ENCODE data around the gene FXYD4.

Gene FXYD4

DNA sequence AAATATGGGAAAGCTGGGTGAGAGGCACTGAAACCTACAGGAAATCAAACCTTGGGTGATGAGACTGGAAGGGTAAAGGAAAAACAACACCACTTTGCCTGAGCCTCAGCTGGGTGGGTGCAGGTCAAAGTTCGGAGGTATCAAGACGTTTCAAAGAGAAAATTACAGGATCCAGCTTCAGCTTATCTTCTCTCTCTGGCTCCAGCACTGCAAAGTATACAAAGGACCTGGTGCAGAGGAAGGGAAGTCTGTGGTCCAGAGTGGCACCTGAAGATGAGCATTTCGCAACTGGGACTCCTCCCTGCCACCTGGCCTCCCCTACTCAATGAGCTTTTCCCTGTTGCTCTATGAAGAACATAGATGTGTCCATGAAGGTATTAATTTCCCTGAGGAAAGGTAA lies 6.4 kb upstream of the FXYD4 start:
- in situ Hi-C loops (cut with HindIII; ENCODE audit: low pct_ligation_motif_present, low pct_unique_long_range_greater_than_20kb, low sequenced_read_pairs) = no loop called here
- DNase-seq = no peak

DNA sequence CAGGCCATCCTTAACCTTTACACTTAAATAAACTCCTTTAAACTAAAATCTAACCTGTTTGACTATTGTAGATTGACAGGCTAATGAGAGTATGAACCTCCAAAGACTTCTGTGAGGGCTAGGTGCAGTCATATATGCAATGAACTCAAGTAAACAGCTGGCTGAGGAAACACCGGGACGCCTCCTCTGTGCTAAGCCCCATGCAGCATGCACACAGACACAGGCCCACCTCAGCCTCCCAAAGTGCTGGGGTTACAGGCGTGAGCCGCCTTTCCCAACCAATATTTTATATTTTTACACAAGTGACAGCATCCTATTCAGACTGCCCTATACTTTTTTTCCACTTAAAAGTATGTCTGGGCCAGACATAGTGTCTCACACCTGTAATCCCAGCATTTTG lies 1.5 kb upstream of the FXYD4 start:
- no peak for DNase-seq
- in situ Hi-C loops (cut with HindIII; ENCODE audit: low pct_ligation_motif_present, low pct_unique_long_range_greater_than_20kb, low sequenced_read_pairs) = no loop called here

DNA sequence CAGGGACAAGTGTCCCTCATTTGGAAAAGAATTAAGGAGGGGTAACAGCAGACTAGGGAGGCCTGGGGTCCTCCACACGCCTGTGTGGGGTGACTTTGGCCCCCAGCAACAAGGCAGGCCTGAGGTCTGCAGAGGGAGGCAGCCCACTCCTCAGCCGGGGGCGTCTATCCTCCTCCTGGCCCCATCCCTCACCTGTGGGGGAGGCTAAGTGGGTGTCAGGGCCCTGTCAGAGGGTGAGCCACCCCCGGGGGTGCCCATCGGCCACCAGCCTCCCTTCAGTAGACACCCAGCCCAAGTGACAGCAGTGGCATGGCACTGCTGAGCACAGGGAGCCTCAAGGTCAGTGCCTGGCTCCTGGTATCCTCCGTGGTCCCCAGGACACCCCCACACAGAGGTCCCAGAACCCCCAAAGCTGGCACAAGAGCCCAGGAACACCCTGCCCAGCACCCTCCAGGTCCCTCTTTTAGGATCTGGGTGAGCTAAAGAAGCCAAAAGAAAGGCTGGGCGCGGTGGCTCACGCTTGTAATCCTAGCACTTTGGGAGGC lies 693 bp upstream of the FXYD4 start:
- DNase-seq = no peak
- in situ Hi-C loops (cut with HindIII; ENCODE audit: low pct_ligation_motif_present, low pct_unique_long_range_greater_than_20kb, low sequenced_read_pairs) = no loop called here

DNA sequence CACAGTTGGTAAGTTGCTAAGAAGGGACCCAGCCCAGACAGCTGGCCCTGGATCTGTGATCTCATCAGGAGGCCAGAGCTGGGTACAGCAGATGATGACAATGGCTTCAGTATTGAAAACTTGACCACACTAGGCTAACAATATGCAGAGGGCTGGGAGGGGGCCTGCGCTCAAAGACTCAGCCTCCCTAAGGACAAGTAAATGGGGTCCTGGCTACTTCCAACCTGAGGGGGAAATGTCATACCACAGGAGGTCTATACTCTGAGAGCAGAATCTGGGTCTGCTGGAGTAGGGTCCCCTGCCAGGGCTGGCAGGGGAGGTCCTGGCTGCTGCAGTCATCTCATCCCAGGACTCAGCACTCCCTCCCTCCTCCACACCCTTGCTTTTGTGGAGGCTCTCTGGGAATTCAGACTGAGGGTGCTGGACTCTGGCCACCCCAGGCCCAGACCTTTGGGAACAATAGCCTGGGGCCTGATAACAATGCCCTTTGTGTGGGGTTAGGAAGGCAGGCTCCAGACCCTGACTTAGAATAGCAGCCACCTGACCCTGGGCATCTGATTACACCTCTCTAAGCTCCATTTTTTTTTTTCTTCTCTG lies 1.4 kb downstream of the FXYD4 start:
- no peak for DNase-seq
- in situ Hi-C loops (cut with HindIII; ENCODE audit: low pct_ligation_motif_present, low pct_unique_long_range_greater_than_20kb, low sequenced_read_pairs) = no loop called here

DNA sequence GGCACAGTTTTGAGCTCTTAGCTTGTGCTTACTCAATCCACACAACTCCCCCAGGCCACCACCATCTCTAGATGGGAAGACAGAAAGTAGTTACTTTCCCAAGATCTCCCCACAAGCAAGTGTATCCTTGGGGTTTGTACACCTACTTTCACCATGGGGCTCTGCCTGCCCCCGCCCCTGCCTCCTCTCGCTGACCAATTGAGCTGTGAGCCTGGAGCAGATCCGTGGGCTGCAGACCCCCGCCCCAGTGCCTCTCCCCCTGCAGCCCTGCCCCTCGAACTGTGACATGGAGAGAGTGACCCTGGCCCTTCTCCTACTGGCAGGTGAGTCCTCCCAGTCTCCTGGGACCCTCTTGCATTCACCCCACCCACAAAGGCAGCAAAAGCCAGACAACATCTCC lies 2.0 kb downstream of the FXYD4 start:
- no peak for DNase-seq
- in situ Hi-C loops (cut with HindIII; ENCODE audit: low pct_ligation_motif_present, low pct_unique_long_range_greater_than_20kb, low sequenced_read_pairs) = no loop called here

DNA sequence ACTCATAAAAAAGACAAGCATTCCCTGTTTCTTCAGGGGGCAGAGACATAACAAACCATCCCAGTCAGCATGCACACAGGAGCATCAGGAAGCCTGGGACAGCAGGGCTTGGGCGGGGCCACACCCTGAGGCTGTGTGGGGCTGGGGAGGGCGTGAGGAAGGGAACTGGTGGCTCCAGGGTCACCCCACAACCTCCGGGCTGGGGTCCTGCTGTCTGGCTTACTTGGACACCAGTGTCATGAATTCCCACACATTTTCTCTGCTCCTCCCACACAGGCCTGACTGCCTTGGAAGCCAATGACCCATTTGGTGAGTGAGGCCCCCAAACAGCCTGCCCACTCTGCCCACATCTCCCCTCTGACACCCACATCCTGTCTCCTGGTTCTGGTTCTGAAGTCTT lies 2.8 kb downstream of the FXYD4 start:
- in situ Hi-C loops (cut with HindIII; ENCODE audit: low pct_ligation_motif_present, low pct_unique_long_range_greater_than_20kb, low sequenced_read_pairs) = no loop called here
- DNase-seq = no peak

DNA sequence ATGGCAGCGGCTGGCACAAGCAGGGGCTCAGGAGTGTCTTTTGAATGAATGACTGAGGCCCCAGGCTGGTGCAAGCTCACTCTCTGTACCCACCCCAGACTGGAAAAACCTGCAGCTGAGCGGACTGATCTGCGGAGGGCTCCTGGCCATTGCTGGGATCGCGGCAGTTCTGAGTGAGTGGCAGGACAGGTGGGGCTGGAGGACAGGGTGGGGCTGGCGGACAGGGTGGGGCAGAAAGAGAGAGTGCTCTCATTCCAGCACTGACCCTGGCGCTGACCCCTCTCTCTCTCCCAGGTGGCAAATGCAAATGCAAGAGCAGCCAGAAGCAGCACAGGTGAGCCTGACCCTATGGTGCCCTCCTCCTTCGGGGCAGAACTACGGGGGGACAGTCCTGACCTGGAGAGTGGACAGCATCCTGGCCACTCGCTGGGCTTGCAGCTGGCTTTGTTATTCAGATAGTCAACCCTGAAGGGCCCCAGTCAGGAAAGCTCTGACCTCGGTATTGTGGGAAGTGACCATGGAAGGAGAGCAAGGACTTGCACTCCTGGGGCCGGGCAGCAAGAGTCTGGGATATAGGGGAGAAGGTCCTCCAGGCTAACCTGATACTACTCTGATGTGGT lies 4.1 kb downstream of the FXYD4 start:
- no peak for DNase-seq
- in situ Hi-C loops (cut with HindIII; ENCODE audit: low pct_ligation_motif_present, low pct_unique_long_range_greater_than_20kb, low sequenced_read_pairs) = no loop called here

DNA sequence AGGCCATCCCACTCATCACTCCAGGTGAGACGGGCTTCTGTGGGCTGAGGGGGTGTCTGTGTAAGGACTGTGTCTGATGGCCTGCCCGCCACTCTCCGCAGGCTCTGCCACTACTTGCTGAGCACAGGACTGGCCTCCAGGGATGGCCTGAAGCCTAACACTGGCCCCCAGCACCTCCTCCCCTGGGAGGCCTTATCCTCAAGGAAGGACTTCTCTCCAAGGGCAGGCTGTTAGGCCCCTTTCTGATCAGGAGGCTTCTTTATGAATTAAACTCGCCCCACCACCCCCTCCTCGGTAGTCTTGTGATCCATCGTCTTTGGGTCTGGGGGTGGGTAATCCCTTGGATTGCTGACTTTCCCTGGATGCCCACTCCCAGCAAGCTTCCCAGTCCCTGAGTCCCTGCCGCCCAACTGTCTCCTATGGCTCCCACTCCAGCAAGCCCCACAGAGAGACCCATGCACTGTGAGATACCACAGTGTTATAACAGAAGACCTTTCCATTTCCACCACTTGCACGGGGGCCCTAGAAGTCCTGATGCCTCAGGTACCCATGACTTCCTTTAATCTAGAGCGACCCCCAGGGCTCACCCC lies 4.7 kb downstream of the FXYD4 start:
- in situ Hi-C loops (cut with HindIII; ENCODE audit: low pct_ligation_motif_present, low pct_unique_long_range_greater_than_20kb, low sequenced_read_pairs) = no loop called here
- DNase-seq = no peak

DNA sequence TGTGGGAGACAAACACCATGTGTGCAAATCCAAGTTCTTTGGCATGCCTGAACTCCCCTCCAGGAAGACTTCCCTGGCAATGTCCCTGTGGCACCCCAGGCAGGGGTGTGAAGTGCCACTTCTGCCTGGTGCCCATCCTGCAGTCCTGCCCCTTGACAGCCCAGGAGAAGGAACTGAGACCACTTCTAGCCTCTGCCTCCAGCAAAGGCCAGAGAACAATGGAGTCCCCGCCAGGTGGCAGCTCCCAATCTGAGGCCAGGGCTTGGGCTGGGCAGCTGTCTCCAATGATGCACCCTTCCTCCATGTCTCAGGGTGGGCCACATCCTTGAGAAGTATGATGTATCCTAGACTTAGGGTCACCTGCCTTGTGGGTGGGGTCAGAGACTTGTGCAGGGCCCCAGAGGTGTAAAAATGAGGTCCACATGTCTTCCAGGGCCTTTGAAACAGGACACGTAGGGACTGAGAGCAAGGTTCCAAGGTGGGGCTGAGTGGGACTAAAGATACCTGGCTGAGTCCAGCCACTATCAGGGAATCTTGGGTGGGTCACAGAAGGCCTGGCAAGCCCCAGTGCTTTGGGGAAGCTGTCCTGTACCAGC lies 5.5 kb downstream of the FXYD4 start:
- in situ Hi-C loops (cut with HindIII; ENCODE audit: low pct_ligation_motif_present, low pct_unique_long_range_greater_than_20kb, low sequenced_read_pairs) = no loop called here
- no peak for DNase-seq

DNA sequence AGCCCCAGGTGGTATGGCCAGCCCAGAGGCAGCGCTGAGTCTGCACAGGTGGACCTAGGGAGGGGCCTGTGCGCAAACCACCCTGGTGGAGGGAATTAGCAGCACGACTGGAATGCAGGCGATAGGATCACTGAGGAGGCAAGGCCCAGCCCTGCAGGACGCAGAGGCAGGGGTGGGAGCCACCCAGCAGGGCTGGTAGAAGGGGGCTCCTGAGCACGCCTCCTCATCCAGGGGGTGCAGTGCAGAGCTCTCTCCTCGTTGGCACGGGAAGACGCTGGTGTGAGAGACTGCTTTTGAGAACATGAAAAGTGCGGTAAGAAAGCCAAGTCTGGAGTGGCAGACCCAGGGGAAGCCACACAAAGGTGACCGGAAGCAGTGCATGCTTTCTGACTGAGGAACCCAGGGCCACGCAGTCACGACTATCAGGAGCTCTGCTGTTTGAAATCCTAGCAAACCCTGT lies 6.0 kb downstream of the FXYD4 start:
- in situ Hi-C loops (cut with HindIII; ENCODE audit: low pct_ligation_motif_present, low pct_unique_long_range_greater_than_20kb, low sequenced_read_pairs) = no loop called here
- no peak for DNase-seq

DNA sequence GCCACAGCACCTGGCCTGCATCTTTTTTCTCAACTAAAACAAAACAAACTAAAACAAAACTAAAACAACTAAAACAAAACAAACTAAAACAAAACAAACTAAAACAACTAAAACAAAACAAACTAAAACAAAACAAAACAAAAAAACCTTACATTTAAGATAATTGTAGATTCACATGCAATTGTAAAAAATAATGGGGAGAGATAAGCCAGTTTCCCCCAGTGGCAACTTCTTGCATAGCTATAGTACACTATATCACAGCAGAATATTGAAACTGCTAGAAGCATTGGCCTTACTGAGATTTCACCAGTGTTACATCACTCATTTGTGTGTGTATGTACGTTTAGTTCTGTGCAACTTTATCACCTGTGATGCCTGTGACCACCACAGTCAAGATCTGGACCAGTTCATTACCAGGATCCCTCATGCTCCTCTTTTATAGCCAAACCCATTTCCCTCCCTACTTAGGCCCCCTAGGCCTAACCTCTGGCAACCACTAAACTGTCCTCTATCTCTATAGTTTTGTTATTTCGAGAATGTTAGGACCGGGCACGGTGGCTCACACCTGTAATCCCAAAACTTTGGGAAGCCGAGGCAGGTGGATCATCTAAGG lies 9.3 kb downstream of the FXYD4 start:
- in situ Hi-C loops (cut with HindIII; ENCODE audit: low pct_ligation_motif_present, low pct_unique_long_range_greater_than_20kb, low sequenced_read_pairs) = no loop called here

DNA sequence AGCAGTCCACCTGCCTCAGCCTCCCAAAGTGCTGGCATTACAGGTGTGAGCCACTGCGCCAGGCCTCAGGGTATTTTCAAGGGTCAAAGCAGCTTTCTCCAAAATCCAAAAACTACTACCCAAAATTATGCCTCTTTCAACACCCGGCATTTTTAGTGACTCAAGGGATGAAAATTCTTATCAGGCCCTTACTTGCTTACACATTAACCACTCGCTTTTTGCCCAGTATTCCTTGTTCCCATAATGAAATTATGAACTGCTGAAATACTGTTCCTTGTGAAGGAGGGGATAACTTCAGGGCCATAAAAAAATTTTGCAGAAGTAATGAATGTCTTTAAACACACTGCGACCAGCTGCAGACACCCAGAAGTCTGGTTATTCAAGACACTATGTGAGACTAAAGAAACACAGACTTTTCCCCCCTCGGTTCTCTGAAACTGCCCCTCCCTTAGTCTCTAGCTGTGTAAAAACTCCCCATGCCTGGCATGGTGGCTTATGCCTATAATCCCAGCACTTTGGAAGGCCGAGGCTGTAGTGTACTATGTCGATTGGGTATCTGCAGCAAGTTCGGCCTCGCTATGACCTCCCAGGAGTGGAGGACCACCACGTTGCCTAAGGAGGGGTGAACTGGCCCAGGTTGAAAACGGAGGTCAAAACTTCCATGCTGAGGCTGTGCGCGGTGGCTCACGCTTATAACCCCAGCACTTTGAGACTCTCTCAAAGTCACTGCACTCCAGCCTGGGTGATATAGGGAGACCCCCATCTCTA lies 12.0 kb downstream of the FXYD4 start:
- in situ Hi-C loops (cut with HindIII; ENCODE audit: low pct_ligation_motif_present, low pct_unique_long_range_greater_than_20kb, low sequenced_read_pairs) = no loop called here
- peak; percentile 73 for DNase-seq

More for the DNA sequence above, 9.3 kb downstream of the FXYD4 start:
- peak; percentile 58 for DNase-seq

DNA sequence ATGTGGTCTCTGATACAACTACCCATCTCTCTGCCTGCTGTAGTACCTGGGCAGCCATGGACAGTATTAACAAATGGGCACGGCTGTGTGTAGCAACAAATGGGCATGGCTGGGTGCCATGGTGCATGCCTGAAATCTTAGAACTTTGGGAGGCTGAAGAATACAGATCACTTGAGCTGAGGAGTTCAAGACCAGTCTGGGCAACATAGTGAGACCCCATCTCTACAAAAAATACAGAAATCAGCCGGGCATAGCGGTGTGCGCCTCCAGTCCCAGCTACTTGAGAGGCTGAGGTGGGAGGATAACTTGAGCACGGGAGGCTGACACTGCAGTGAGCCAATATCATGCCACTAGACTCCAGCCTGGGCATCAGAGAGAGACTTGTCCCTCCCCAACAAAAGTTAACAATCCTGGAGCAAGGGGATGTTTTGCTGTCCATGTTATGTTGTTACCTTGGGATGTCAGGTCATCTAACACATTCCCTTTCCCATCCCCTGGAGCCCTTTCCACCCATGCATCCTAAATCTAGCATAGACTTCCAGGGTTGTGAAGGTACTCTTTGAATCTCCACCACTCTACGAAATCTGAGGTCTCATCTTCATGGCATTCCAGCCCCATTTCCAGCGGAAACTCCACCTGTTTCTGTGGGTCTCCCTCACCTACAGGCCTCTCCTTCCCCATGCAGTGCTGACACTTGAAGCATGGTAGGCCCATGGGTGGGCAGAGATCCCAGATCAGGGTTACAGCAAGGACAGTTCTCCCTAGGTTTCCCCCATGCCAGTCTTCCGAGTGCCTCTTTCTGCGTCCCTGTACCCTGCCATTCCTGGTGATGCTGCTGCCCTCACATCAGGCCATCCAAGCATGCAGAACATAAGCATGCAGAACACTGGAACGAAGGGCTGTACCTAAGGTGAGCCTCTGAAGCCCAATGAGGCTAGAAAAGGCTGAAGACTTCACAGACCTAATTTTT lies 13.1 kb downstream of the FXYD4 start:
- no peak for DNase-seq
- in situ Hi-C loops (cut with HindIII; ENCODE audit: low pct_ligation_motif_present, low pct_unique_long_range_greater_than_20kb, low sequenced_read_pairs) = no loop called here

DNA sequence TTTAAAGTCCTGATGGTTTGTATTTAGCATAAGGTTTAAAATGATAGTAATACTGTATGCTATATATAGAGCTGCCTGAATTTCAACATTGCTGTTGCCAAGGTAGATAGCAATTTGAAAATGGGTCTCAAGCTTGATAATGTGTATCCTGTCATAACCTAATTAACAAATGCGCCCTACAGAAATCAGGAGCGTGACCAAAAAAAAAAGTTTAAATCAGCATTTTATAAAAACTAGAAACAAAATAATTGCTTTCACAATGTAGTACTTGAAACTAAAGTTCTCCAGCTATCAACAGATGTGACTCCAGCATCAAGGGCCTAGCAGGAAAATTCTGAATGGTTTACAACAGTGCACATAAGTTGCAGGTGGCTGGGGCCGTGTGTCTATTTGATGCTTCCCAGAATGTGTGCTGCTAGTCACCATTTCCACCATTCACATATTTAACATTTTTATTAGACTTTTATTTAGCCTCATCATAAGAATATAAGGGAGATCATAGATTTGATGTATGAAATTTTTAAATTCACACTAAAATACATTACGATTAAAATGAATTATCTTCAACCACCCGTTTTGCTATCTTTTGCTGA lies 14.1 kb downstream of the FXYD4 start:
- no peak for DNase-seq
- in situ Hi-C loops (cut with HindIII; ENCODE audit: low pct_ligation_motif_present, low pct_unique_long_range_greater_than_20kb, low sequenced_read_pairs) = no loop called here

DNA sequence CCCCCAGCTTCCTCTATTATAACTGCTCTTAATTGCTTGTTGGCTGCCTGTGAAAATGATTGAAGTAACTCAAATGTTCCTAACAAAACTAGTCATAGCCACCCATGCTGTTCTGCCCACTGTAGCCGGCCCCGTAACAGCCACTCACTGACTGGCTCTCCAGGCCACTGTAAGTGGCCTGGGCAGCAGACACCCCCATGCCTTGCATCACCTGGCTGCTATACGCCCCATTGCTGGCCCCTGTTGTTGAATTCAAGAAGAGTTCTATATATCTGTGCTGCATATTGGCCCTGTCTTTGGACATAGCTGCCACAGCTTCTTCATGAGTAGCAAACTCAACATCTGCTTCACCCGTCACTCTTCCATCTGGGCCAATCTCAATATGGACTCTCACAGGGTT lies 15.1 kb downstream of the FXYD4 start:
- no peak for DNase-seq
- in situ Hi-C loops (cut with HindIII; ENCODE audit: low pct_ligation_motif_present, low pct_unique_long_range_greater_than_20kb, low sequenced_read_pairs) = no loop called here

DNA sequence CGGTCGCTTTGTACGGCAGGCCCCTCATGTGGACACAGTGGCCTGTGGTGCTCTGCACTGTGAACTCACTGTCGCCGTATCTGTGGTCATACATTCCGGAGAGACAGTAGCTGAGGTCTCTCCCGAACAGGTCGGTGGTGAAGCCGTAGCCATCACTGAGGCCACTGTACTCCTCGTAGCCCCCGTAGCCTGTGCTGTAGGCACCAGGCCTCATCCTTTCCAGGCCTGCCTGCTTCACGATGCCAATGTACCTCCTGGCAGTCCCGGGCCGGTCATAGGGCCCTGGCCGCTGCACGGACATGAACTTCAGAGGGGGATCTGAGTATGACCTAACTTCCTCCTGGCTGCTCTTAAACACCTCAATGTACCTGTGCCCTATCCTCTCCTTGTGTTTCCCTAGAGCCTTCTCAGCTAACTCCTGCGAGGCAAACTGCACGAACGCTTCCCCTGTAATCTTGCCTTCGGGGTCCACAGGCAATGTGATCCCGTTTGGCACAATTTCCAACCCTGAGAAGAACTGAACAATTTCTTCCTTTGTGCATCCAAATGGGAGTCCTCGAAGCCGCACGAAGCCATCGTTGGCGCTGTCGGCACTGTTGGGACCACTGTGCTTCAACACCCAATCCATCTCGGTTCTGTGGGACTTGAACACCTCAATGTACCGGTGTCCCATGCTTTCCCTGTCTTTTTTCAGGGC lies 15.7 kb downstream of the FXYD4 start:
- in situ Hi-C loops (cut with HindIII; ENCODE audit: low pct_ligation_motif_present, low pct_unique_long_range_greater_than_20kb, low sequenced_read_pairs) = no loop called here
- DNase-seq = no peak

DNA sequence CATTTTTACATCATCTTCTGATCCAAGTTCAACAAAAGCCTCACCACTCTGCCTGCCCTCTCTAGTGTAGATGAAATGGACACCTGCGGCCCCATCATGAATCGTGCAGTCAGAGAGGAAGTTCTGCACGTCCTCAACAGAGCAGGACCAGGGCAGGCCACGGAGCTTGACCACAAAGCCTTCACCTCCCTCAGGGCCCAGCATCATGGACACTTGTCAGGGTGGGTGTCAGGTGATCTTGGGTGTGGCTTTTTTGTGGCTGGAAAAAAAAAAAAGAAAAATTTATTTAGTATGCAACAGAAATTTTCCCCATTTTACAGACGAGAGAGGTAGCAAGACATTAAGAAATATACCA lies 16.2 kb downstream of the FXYD4 start:
- in situ Hi-C loops (cut with HindIII; ENCODE audit: low pct_ligation_motif_present, low pct_unique_long_range_greater_than_20kb, low sequenced_read_pairs) = no loop called here
- no peak for DNase-seq

All from ACHN (cell line).